Measurements from ENCODE around the gene CCR7.

The CCR7 gene

GRCh38 chr17:40560592-40561293 lies 4.5 kb downstream of the CCR7 start:
- no peak for FAIRE-seq

GRCh38 chr17:40559954-40560591 lies 5.2 kb downstream of the CCR7 start:
- no peak for FAIRE-seq

- FAIRE-seq: no peak
Measured at GRCh38 chr17:40559564-40559916, 5.7 kb downstream of the CCR7 start.

- FAIRE-seq: no peak
Measured at GRCh38 chr17:40558890-40559563, 6.2 kb downstream of the CCR7 start.

GRCh38 chr17:40558300-40558889 lies 6.9 kb downstream of the CCR7 start:
- FAIRE-seq: no peak

GRCh38 chr17:40557531-40558299 lies 7.6 kb downstream of the CCR7 start:
- FAIRE-seq: no peak

- no peak for FAIRE-seq
Measured at GRCh38 chr17:40556884-40557414, 8.3 kb downstream of the CCR7 start.

- FAIRE-seq: no peak
Measured at GRCh38 chr17:40556198-40556661, 9.0 kb downstream of the CCR7 start.

GRCh38 chr17:40555296-40556190 lies 9.7 kb downstream of the CCR7 start:
- no peak for FAIRE-seq

GRCh38 chr17:40554646-40555295 lies 10.5 kb downstream of the CCR7 start:
- FAIRE-seq: no peak

- no peak for FAIRE-seq
Measured at GRCh38 chr17:40553694-40554534, 11.4 kb downstream of the CCR7 start.

GRCh38 chr17:40552806-40553693 lies 12.2 kb downstream of the CCR7 start:
- FAIRE-seq: no peak

- no peak for FAIRE-seq
Measured at GRCh38 chr17:40551879-40552768, 13.1 kb downstream of the CCR7 start.

- FAIRE-seq: no peak
Measured at GRCh38 chr17:40551091-40551878, 14.0 kb downstream of the CCR7 start.

GRCh38 chr17:40550608-40551007 lies 14.7 kb downstream of the CCR7 start:
- no peak for FAIRE-seq

GRCh38 chr17:40548982-40549685 lies 16.1 kb downstream of the CCR7 start:
- FAIRE-seq: no peak
